Measurements from ENCODE around the gene FBXO15.

- no peak for TF ChIP-seq EP300 (IDR thresholded peaks at IDR 0.05)
- TF ChIP-seq CTCF (IDR thresholded peaks at IDR 0.05), result no peak
These were observed 38.2 kb upstream of the FBXO15 start for GRCh38 chr18:74185860-74186259.

All from esophagus muscularis mucosa (tissue), 3 donors.